Left lung (tissue), 10 donors: ENCODE measurements around the gene GARIN5A. TPM values are rescaled to one million over a fixed set of nuclear protein-coding genes. Genes with fewer than 3 reads are reported as not detected.

ENCODE experiments used
- ATAC-seq: fragments of 200-7000 bp; cut with Tn5 transposase; one replicate; pipeline ENCODE4 v1.9.1; 2020; ENCODE audit warnings: moderate library complexity
- DNase-seq, 4 donors: peaks; one replicate each; pipeline ENCODE4 v3.0.0-alpha.2; 2013 to 2020
- H3K27ac ChIP-seq, 2 donors: fragments of 200-600 bp; sonication (generic) in 1 of 2; one replicate each; pipeline versions ENCODE4 v1.5.0 to v1.8.0; 2020 to 2021
- H3K27me3 ChIP-seq, 2 donors: fragments of 200-600 bp; sonication (generic) in 1 of 2; one replicate each; pipeline versions ENCODE4 v1.5.0 to v1.8.0; 2020 to 2021
- H3K36me3 ChIP-seq, 2 donors: fragments of 200-600 bp; sonication (generic) in 1 of 2; one replicate each; pipeline versions ENCODE4 v1.5.0 to v1.8.0; 2020 to 2021
- H3K4me1 ChIP-seq, 2 donors: fragments of 200-600 bp; one replicate each; pipeline ENCODE4 v1.8.0; 2021
- H3K4me3 ChIP-seq, 2 donors: fragments of 200-600 bp; sonication (generic) in 1 of 2; one replicate each; pipeline versions ENCODE4 v1.5.0 to v1.8.0; 2020 to 2021; ENCODE audit warnings: mild to moderate bottlenecking in 1 of 2
- H3K9me3 ChIP-seq, 2 donors: fragments of 200-600 bp; sonication (generic) in 1 of 2; one replicate each; pipeline versions ENCODE4 v1.5.0 to v1.8.0; 2020 to 2021
- CTCF ChIP-seq, 2 donors: fragments of 200-600 bp; sonication (generic) in 1 of 2; IDR thresholded peaks; one replicate each; pipeline versions ENCODE4 v1.5.0 to v1.8.0; 2021; ENCODE audit warnings: antibody characterized with exemption in 2 of 2
- intact Hi-C, 2 donors: fragments of 100-400 bp; cut with DNase I; formaldehyde crosslinking; loops; one replicate each; pipeline versions ENCODE4 v1.11.2 to v1.14.2; 2022
- polyA plus RNA-seq, 6 donors: library from polyadenylated mRNA; unstranded; fragments of 120-200 nt; gene quantifications; one replicate each; pipeline ENCODE4 v1.2.1, GENCODE V29; 2013; ENCODE audit not compliant: insufficient read length in 6 of 6
- total RNA-seq, 2 donors: library from RNA; stranded (reverse); fragmentation: NEBNext Ultra II Directional; extraction: Animal tissue kit (Norgen Biotek cat#: 25700); gene quantifications; one replicate each; pipeline ENCODE4 v1.2.1, GENCODE V29; 2021
- donor health status: DM: no; HTN: yes; CAD: no.
- donor health status: DM: no; HTN: no; CAD: no.

GARIN5A gene
- total and polyA plus RNA-seq, 8 donors = 2.6 to 5.4 (median 3.9) TPM

- no peak for ATAC-seq
- H3K4me3 ChIP-seq = no peak overlapping the region
- H3K27ac ChIP-seq = no peak overlapping the region
- H3K27me3 ChIP-seq = peaks cover 0 to 31% of the 10 kb centered on the region in 2 donors
- DNase-seq = no peak
- TF ChIP-seq CTCF (IDR thresholded peaks at IDR 0.05) = no peak
- no peaks in the 10 kb centered on the region for H3K36me3 ChIP-seq
- intact Hi-C loops = no loop called here
- H3K4me1 ChIP-seq = peaks cover 5 to 15% of the 10 kb centered on the region in 2 donors
- no peaks in the 10 kb centered on the region for H3K9me3 ChIP-seq
These were observed 43.2 kb downstream of the GARIN5A start for GRCh38 chr19:50433201-50434180.

- intact Hi-C loops = no loop called here
- Histone ChIP-seq H3K36me3 (no peaks in the 10 kb centered on the region), H3K4me1 (peaks cover 5 to 21% of the 10 kb centered on the region in 2 donors), H3K27me3 (peaks cover 0 to 41% of the 10 kb centered on the region in 2 donors), H3K4me3 (peak within 1 kb of the TSS; percentile 55 to 66), H3K9me3 (no peaks in the 10 kb centered on the region), H3K27ac (peak within 1 kb of the TSS; percentile 40 to 65)
- ATAC-seq (peak; percentile 21), DNase-seq (peak in 1 of 4 donors; percentile 63)
- TF ChIP-seq CTCF (IDR thresholded peaks at IDR 0.05) = no peak
These were observed 44.2 kb downstream of the GARIN5A start, which contains the start of gene MYBPC2 for GRCh38 chr19:50432221-50433028. TSS of gene MYBPC2 (plus strand) at chr19:50432892. CDS start at chr19:50432954, 62 bp downstream.

GRCh38 chr19:50431343-50432220 lies 45.1 kb downstream of the GARIN5A start:
- intact Hi-C loops = no loop called here
- DNase-seq (peak; percentile 89 to 93 (median 90)), ATAC-seq (peak; percentile 91)
- peak overlapping the region; percentile 40 to 65 for H3K27ac ChIP-seq
- H3K4me3 ChIP-seq = peak overlapping the region; percentile 55 to 66
- H3K9me3 ChIP-seq = no peaks in the 10 kb centered on the region
- peaks cover 0 to 42% of the 10 kb centered on the region in 2 donors for H3K27me3 ChIP-seq
- H3K36me3 ChIP-seq = no peaks in the 10 kb centered on the region
- H3K4me1 ChIP-seq = peaks cover 5 to 21% of the 10 kb centered on the region in 2 donors
- no peak for TF ChIP-seq CTCF (IDR thresholded peaks at IDR 0.05)

- no peaks in the 10 kb centered on the region for H3K9me3 ChIP-seq
- TF ChIP-seq CTCF (IDR thresholded peaks at IDR 0.05) = no peak
- peaks cover 5 to 21% of the 10 kb centered on the region in 2 donors for H3K4me1 ChIP-seq
- H3K27me3 ChIP-seq = peaks cover 0 to 42% of the 10 kb centered on the region in 2 donors
- DNase-seq = peak in 1 of 4 donors; percentile 21
- ATAC-seq = no peak
- H3K36me3 ChIP-seq = no peaks in the 10 kb centered on the region
- peak overlapping the region; percentile 55 to 66 for H3K4me3 ChIP-seq
- peak overlapping the region; percentile 40 to 65 for H3K27ac ChIP-seq
- intact Hi-C loops = no loop called here
These were observed 45.7 kb downstream of the GARIN5A start for GRCh38 chr19:50430888-50431342.
